Measurements from ENCODE around the gene PRICKLE4.

- TF ChIP-seq CTCF (IDR thresholded peaks at IDR 0.05) (no peak), POLR2AphosphoS5 (IDR thresholded peaks at IDR 0.05) (no peak)
Observed at GRCh38 chr6:41814629-41815028, 34.0 kb downstream of the PRICKLE4 start.
